SK-N-DZ (cell line): Measurements from ENCODE around the gene MAP3K2.
"Not testable (repeated sequence)": the region's sequence is repeated elsewhere in the genome, so short reads cannot be mapped to it uniquely, and the experiment has no call there.

ENCODE experiments used
- DNase-seq: peaks from one replicate; pipeline ENCODE4 v3.0.0-alpha.2; 2015; ENCODE audit warnings: low spot score

MAP3K2 gene

DNA sequence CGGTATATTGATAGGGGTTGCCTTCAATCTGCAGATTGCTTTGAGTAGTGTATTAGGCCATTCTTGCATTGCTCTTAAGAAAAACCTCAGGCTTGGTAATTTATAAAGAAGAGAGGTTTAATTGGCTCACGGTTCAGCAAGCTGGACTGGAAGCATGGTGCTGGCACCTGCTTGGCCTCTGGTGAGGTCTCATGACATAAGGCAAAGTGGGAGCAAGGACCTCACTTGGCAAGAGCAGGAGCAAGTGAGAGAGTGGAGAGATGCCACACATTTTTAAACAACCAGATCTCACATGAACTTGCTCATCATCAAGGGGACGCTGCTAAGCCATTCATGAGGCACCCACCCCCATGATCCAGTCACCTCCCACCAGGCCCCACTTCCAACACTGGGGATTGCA lies 4.9 kb downstream of the MAP3K2 start:
- DNase-seq = no peak

DNA sequence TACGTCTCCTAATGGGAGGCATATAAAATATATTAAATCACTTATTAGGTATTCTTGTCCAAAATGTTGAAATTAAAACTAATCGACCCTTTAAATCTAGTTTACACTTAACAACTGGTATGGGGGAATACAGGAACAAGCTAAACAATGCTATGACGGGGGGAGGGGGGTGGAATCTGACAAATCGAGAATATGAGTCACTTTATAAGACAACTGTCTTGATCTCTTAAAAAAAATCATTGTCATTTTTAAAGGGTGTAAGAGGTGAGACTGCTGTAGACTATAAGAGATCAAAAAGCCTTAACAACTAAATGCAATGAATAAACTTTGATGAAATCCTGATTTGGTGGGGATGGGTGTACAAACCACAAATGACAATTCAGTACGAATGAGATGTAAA lies 6.0 kb downstream of the MAP3K2 start:
- no peak for DNase-seq

DNA sequence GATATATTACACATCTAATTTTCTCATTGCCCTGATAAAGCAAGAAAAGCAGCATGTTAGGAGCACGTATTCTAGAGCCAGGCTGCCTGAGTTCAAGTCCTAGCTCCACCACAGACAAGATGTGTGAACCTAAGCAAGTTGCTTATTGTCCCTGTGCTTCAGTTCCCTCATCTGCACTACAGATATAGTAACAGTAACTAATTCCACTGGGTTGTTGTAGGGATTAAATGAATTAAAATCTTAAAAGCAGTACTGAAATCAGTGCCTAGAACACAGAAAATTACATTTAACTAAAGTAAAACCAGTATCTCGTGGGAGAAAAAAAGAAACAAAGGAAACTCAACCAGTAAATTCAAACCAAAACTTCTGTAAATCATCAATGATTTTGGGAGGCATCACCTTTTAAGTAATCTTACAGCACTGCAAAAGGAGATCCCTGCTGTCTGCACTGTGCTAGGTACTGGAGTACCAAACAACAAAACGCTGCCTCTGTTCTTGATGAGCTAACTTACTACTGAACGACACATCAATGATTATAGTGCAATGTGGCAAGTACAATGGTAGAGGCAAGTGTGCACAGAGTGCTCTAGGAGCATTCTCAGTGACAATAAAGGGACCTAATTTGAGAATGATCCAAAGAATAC lies 7.9 kb downstream of the MAP3K2 start:
- DNase-seq = no peak

DNA sequence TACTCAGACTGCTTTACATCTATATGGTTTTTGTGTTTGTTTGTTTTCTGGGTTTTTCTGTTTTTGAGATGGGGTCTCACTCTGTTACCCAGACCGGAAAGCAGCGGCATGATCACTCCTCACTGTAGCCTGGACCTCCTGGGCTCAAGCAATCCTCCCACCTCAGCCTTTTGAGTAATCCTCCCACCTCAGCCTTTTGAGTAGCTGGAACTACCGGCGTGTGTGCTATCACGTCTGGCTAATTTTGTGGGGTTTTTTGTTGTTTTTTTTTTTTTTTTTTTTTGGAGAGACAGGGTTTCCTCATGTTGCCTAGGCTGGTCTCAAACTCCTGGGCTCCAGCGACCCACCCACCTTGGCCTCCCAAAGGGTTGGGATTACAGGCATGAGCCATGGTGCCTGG lies 9.1 kb downstream of the MAP3K2 start:
- no peak for DNase-seq

DNA sequence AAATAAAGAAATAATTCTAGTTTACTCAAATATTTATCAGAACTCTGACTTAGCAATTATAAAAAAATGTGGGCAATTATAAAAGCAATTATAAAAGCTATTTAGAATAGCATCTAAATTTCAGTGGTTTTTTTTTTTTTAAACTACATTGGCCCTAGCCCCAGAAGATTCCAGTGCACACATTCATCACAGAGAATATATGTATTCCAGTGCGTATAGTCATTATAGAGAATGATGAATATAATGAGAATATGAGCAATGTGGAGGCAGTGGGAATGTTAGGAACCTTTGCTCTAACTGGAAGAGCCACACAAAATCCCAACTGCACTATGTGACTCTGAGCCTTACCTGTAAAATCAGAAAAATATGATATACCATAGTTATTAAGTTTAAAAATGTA lies 10.5 kb downstream of the MAP3K2 start:
- DNase-seq = no peak

DNA sequence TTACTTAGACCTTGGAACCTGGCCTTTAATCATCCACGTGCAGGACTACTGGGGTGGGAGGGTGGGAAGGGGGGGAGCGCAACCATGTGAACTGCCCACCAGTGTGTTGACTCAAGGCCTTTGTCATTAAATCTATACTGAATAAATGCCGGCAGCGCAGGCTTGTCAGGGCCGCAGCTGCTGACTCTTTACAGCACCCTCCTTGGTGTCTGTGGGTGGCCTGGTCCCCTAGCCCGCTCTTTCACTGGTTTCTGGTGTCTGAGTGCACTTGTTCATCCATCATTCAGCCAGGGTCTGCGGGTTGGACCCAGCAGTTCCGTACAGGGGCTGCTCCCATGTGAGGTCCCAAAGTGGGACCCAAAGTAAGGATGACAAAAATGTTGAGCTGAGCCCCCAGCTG lies 11.5 kb downstream of the MAP3K2 start:
- no peak for DNase-seq

DNA sequence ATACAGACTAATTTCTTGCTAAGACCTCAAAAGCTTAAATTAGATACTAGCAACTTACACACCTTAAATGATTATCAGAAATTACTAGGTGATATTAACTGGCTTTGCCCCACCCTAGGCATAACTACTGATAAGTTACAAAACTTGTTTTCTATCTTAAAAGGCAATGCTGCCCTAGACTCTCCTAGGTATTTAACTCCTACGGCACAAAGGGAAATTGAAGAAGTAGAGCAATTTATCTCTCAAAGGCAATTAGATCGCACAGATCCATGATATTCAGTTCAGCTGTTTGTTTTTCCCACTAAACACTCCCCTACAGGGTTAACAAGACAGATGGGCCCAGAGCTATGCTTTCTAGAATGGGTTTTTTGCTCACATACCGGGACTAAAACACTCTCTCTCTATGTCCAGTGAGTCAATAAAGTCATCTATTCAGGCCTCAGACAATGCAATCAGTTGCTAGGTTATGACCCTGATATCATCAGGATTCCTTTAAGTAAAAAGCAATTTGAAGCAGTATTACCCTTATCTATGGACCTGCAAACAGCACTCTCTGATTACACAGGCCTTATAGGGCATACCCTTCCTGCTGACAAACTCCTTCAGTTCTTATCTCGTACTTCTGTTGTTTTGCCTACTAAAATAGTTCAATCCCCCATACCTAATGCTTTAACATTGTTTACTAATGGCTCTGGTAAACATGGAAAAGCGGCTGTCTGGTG lies 14.3 kb downstream of the MAP3K2 start:
- peak; percentile 55 for DNase-seq

DNA sequence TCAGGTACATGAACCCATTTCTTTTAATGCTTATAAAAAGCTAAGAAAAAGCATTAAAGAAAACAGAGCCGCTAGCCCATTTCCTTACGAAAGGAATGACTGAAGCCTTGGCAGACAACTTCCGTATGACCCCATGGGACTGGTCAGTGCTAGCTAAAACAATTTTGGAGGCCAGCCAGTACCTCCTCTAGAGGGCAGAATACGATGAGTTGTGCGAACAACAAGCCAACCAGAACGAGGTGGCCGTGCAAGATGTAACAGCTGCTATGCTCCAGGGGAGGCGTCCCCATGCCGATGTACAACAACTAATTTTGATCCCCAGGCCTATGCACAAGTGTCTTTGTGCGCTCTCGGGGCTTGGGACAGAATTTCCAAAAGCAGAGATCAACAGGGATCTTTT lies 16.7 kb downstream of the MAP3K2 start:
- no peak for DNase-seq

DNA sequence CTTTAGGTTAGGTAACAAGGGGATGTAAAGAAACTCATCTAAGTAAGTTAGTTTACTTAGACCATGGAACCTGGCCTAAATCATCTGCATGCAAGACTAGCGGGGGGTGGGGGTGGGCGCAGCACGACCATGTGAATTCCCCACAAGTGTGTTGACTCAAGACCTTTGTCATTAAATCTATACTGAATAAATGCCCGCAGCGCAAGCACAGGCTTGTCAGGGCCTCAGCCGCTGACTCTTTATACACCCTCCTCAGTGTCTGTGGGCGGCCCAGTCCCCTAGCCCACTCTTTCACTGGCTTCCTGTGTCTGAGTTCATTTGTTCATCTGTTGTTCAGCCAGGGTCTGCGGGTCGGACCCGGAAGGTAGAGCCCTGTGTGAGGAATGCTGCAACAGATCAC lies 17.8 kb downstream of the MAP3K2 start:
- DNase-seq = no peak

DNA sequence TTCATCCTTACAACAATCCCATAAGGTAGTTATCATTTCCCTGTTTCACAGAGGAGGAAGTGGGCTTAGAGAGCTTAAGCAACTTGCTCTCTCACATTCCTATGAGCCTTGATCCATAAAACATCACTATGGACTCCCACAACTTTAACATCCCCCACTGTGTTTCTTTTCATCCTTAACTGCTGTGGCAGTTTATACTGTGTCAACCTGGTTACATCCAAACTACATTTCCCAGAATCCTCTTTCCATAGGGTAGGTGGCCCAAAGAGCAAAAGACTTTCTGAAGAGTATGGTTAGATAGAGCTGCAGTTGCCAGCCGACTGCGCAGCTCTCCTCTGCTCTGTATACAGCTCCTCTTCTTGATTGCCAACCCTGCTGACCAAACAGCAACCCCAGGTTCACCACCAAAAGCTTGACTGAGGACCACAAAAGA lies 22.5 kb downstream of the MAP3K2 start:
- DNase-seq = no peak

DNA sequence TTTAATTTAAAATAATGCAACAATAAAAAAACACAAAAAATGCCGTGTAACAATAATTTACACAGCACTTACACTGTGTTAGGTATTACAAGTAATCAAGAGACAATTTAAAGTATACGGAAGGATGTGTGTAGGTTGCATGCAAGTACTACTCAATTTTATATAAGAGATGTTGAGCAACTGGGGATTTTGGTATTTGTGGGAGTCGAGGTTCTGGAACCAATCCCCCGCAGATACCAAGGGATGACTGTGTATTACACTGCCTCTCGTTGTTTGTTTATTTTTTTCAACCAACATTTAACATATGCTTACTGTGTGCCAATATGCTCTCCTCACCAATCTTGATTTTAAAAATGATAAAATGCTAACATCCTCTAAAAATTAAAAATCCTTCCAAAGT lies 24.8 kb downstream of the MAP3K2 start:
- peak; percentile 9 for DNase-seq

DNA sequence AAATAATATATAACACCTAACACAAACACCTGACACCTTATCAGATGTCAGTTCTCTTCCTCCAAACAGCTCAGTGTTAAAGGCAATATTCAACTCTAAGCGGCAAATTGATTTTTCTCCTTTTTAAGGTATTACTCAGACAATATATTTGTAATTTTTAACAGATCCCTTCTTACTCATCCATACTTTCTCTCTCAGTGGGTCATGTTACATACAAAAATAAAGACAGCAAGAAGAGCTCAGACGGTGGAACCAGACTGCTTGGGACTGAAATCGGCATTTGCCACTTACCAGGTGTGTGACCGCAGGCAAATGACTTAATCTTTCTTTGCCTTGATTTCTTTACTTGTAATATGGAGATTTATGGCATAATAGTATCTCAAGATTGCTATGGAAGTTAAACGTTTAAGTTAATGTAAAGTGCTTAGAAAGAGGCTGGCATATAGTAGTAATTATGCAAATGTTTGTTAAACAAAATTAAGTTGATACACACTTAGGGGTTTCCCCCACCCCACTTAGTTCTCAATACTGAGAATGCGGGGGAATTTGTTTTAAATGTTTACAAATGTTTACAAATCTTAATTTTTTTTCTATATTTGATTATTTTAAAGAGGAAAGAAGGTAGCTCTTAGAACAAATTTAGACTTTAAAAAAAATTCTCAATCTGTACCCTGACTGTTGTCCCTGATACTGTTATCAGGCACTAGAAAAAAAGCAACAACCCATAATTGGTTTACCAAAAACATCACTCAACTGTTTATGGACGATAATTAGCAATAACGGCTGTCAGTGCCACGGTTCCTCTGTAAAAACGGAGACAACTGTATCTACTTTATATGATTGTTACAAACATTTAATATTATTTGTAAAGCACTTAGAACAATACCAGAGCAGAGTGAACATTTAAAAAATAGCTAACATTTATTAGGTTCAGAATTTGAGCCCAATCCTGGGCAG lies 25.6 kb downstream of the MAP3K2 start:
- peak; percentile 54 for DNase-seq

DNA sequence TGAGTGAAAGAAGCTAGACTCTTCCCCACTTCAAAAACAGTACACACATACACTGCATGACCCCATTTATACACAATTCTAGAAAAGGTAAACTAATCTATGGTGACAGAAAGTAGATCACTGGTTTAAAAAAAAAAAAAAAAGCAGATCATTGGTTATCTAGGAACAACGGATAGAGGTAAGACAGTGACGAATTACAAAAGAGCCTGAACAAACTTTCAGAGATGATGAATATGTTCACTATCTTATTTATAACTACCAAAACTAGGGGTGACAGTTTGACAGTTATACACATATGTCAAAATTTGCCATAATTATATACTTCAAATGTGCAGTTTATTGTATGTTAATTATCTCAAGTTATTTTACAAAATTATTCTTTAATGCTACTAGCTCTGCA lies 27.5 kb downstream of the MAP3K2 start:
- DNase-seq = no peak

DNA sequence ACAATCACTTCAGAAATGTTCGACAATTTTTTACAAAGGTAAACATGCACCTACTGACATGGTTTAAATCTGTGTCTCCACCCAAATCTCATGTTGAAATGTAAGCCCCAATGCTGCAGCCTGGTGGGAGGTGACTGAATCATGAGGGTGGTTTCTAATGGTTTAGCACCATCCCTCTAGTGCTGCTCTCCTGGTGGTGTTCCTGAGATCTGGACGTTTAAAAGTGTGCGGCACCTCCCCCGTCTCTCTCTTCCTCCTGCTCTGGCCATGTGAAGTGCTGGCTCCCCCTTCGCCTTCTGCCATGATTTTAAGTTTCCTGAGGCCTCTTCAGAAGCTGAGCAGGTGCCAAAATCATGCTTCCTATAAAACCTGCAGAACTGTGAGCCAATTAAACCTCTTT lies 28.3 kb downstream of the MAP3K2 start:
- DNase-seq = no peak

DNA sequence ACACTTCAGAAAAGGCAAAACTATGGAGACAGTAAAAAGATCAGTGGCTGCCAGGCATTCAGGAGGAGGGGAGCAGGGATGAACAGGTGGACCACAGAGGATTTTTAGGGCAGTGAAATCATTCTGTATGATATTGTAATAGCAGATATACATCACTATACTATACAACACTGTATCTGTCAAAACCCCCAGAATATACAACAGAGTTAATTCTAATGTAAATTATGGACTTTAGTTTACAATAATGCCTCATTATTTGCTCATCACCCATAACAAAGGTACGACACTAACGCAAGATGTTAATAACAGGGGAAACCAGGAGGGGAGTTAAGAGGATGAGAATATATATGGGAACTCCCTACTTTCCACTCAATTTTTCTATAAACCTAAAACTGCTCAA lies 28.8 kb downstream of the MAP3K2 start:
- no peak for DNase-seq

DNA sequence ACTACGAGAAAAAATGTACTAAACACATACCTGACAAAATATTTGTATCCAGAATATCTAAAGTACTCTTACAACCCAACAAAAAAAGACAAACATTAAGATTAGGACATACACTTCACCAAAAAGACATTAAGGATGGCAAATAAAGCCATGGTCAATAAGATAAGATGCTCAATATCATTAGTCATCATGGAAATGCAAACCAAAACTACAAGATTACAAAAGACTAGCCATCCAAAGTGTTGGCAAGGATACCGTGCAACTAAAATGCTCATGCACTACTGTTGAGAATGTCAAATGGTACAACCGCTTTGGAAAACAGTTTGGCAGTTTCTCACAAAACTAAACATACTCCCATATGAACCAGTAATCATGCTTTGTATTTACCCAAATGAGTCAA lies 29.7 kb downstream of the MAP3K2 start:
- DNase-seq = no peak

DNA sequence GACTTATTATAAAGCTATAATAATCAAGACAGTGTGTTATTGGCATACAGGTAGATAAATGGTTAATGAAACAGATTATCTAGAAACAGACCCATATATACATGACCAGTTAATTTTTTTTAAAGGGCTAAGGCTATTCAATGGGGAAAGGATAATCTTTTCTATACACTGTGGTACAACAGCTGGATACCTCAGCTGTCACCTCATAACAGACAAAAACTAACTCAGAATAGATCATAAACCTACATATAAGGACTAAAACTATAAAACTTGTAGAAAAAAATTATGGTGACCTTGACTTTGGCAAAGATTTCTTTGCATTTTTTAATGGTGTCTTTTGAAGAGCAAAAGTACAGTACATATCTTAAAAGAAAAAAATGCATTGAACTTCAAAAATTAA lies 30.2 kb downstream of the MAP3K2 start:
- no peak for DNase-seq

DNA sequence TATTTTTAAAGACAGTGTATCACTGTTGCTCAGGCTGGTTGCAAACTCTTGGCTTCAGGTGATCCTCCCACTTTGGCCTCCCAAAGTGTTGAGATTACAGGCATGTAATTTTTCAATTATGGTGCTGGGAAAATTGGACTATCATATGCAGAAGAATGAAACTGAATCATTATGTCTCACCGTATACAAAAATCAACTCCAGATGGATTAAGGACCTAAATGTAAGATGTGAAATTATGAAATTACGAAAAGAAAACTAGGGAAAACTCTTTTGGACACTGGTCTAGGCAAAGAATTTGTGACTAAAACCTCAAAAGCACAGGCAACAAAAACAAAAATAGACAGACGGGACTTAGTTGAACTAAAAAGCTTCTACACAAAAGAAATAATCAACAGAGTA lies 31.2 kb downstream of the MAP3K2 start:
- no peak for DNase-seq

DNA sequence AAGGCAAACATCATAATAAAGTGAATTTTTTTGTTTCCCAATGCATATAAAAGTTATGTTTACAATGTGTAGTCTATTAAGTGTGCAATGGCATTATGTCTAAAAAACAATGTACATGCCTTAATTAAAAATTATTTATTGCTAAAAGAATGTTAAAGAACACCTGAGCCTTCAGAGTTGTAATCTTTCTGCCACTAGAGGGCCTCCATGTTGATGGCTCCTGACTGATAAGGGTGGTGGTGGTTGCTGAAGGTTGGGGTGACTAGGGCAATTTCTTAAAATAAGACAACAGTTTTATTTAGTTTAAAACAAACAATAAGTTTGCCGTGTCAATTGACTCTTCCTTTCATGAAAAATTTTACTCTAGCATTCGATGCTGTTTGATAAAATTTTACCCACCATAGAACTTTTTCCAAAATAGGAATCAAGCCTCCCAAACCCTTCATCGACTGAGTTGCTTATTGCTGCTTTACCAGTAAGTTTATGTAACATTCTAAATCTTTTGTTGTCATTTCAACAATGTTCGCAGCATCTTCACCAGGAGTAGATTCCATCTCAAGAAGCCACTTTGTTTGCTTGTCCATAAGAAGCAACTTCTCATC lies 32.3 kb downstream of the MAP3K2 start:
- no peak for DNase-seq

DNA sequence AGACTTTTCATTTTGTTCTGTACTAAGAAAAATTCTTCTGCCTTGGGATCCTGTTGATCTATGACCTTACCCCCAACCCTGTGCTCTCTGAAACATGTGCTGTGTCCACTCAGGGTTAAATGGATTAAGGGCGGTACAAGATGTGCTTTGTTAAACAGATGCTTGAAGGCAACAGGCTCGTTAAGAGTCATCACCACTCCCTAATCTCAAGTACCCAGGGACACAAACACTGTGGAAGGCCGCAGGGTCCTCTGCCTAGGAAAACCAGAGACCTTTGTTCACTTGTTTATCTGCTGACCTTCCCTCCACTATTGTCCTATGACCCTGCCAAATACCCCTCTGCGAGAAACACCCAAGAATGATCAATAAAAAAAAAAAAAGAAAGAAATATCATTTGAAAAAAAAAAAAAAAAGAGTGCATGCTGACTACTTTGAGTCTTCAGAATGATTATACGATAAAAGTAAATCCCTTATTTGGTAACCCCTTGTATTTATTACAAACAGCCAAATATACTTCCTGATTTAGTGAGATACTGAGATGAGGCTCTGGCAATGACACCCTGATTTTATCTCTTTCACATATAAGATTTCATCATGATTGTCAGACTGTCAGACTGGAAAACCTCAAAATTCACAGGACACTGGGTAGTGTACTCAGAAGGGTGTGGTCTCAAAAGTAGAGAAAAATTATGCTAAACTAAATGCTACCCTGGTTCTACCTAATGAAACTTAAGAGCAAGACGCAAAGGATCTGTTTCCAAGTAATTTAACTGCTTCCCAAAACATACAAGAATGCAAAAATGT lies 33.7 kb downstream of the MAP3K2 start:
- DNase-seq = peak; percentile 24

DNA sequence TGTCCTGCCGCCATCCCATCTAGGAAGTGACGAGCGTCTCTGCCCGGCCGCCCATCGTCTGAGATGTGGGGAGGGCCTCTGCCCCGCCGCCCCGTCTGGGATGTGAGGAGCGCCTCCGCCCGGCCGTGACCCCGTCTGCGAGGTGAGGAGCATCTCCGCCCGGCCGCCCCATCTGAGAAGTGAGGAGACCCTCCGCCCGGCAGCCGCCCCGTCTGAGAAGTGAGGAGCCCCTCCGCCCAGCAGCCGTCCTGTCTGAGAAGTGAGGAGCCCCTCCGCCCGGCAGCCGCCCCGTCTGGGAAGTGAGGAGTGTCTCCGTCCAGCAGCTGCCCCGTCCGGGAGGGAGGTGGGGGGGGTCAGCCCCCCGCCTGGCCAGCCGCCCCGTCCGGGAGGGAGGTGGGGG lies 34.6 kb downstream of the MAP3K2 start:
- not testable (repeated sequence) for DNase-seq
